HT-29 (cell line): ENCODE measurements around the gene DEPDC1B. TPM values are rescaled to one million over a fixed set of nuclear protein-coding genes. Genes with fewer than 3 reads are reported as not detected.
A peak's percentile ranks its signal among the peaks of the same experiment; 100 is the strongest.
"Not testable (repeated sequence)": the region's sequence is repeated elsewhere in the genome, so short reads cannot be mapped to it uniquely, and the experiment has no call there.

Experiments used
- DNase-seq: peaks from one replicate; pipeline ENCODE4 v3.0.0-alpha.2; 2015; ENCODE audit warnings: low spot score
- total RNA-seq: library from RNA; depleted of rRNA; stranded (reverse); fragments of >200 nt; shearing (Covaris generic); gene quantifications from 2 replicates; pipeline ENCODE4 v1.2.3, GENCODE V29; 2014; rRNA removed

The DEPDC1B gene
- total RNA-seq, 1 experiment from 2014 or later, result 20.5 TPM

DNA sequence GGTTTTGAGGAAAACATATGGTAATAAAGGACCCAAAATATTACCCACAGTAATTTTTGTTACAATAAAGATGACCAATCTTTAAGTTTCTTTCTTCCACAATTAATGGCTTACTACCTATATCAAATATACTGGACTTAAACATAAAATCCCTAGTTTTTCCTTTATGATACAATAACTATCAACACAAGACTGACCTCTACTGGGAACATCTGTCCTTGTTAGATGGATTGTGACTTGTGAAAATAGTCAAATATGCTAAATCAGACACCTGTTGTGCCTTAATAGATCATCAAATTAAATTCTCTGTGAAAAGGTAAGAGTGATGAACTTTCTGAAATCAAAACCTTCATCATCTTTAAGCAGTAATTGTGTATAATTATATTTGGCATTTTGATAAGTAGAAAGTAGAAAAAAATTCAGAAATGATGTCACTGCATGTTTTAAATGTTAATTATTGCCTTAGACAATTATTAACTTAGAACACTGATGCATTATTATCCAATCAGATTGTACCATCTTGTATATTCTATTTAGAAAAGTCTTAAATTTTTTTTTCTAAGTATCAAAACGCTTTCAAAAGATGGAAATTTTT is 113.6 kb downstream of the DEPDC1B start:
- DNase-seq, result peak; percentile 65

DNA sequence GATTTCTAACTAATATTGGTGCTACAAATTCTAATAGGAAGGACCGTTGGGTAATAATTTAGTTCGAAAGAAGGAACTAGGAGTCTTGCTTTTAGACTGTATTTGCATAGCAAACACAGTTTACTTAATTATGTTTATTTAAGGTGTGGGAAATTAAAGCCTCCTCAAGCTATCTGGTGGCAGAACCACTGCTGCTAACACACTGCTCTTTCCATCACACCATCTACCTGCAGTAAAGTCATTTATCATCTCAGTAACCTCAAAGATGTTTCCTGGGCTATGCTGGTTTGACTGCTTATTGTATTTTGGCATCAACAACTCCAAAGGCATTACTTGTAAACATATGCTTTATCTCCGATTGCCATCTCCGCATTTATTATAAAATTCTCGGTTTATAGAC is 114.3 kb downstream of the DEPDC1B start:
- DNase-seq, result no peak

DNA sequence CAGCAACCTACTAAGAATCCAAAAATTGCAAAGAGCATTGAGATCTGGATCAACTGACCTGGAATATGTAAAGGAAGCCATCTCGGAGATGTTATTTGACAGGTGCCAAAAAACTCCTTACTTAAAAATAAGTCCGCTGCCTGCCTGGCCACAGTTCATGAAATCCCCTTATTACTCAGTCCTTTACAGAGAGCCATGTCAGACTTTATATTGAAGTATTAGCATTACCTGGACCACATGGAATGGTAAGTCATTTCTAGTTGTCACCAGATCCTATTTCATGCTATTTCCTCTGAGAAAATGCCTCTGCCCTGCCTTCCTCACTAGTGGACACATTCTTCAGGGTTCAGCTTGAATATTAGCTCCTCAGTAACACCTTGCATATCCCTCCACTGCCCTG is 115.7 kb downstream of the DEPDC1B start:
- DNase-seq, result no peak

DNA sequence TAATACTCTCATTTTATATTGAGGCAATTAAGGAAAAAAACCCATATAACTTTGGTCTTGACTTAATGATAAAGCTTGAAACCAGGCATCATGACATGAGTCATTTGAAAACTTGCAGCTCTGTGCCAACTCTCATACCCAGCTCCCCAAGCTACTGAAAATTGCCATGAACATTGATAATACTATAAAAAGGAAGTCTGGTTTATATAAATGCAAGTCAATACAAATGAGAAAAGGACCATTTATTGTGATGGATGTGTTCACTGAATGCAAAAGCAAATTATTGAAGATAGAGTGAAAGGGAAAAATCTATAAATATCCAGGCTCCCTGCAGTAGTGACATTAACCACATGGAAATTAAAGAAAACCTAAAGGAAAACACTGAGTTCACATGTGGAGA is 116.3 kb downstream of the DEPDC1B start:
- DNase-seq, result no peak

DNA sequence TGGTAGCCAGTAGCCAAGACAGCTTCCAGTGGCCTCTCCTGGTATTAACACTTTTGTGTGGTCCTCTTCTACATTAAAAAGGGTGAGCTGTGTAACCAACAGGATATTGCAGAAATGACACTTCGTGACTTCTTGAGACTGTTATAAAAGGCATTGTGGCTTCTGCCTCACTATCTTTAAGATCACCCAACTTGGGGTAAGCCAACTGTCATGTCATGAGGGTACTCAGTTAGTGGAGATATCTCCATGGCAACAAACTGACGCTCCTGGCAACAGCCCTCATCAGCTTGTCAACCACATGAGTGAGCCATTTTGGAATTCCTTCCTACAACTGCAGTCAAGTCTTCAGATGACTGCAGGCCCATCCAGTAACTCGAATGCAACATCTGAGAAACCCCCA is 121.7 kb downstream of the DEPDC1B start:
- DNase-seq, result no peak

DNA sequence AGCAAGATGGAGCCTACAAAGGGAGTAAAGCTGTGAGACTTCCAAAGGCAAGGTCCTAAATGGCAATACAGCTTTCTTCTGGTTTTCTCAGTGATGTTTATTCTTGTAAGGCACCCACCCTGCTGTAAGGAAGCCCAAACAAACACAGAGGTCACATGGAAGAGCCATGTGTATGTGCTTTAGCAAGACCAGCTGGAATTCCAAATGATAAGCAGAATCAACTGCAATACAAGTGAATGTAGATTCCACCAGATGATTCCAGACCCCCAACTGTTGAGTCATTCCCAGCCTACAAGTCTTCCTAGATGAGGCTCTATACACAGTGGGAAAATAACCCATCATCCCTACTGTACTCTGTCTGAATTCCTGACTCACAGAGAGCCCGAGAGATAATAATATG is 122.8 kb downstream of the DEPDC1B start:
- DNase-seq, result no peak

DNA sequence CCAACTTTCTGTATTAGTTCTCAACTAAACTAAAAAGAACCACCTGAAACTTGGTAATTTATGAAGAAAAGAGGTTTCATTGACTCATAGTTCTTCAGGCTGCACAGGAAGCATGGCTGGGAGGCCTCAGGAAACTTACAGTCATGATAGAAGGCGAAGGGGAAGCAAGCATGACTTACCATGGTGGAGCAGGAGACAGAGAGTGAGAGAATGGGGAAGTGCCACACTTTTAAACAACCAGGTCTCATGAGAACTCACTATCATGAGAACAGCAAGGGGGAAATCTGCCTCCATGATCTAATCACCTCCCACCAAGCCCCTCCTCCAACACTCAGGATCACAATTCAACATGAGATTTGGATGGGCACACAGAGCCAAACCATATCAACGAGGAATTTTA is 123.5 kb downstream of the DEPDC1B start:
- no peak for DNase-seq

DNA sequence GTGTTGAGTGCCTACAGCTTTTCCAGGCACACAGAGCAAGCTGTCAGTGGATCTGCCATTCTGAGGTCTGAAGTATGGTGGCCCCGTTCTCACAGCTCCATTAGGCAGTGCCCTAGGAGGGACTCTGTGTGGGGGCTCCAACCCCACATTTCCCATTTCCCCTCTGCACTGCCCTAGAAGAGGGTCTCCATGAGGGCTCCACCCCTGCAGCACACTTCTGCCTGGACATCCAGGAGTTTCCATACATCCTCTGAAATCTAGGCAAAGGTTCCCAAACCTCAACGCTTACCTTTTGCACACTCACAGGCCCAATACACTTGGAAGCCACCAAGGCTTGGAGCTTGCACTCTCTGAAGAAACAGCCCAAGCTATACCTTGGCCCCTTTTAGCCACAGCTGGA is 131.3 kb downstream of the DEPDC1B start:
- DNase-seq, result no peak

DNA sequence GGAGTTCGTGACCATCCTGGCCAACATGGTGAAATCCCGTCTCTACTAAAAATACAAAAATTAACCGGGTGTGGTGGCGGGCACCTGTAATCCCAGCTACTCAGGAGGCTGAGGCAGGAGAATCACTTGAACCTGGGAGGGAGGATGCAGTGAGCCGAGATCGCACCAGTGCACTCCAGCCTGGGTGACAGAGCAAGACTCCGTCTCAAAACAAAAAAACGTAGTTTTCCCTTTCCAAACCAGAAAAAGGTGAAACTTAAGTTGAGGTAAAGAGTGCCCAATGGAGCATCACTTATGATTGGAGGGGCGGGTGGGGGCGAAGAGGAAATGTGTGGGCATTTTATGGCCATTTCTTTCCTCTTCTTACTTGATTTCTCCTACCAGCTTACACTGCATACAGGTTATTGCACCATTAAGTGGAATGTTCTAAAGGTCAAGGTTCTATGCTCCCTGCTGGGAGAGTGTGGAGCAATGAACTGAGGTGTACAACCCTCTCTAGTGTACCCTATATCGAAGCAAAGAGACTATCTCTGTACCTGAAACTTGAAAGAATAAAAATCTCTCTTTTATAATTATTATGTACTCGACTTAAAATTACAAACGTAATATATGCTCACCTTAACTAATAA is 136.2 kb downstream of the DEPDC1B start:
- no peak for DNase-seq

DNA sequence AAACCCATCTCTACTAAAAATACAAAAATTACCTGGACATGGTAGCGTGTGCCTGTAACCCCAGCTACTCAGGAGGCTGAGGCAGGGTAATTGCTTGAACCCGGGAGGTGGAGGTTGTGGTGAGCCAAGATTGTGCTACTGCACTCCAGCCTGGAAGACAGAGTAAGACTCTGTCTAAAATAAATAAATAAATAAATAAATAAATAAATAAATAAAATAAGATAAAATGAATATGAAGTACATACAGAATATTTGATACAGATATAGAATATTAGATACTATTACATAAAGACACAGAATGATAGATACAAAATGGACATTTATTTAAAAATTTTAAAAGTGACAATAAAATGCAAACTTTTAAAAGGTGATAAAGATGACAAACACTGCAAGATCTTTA is 146.7 kb downstream of the DEPDC1B start:
- not testable (repeated sequence) for DNase-seq

DNA sequence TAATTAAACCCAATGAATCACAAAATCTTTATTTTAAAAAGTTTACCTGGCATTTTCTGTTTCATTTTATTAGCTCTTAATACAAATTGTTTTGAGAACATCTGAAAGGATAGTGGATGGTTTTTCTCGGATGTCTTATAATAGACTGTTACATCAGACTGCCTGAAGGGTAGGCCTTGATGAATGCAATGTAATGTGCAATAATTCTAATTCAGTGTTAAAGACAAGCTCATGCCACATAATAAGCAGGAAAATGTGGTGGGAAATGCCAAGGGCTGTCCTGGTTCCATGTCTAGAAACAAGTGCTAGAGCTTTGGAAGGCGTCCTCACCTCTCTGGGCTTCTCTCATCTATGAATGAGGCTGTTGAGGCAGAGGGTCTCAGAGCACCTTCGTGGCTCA is 148.1 kb downstream of the DEPDC1B start:
- DNase-seq, result no peak

DNA sequence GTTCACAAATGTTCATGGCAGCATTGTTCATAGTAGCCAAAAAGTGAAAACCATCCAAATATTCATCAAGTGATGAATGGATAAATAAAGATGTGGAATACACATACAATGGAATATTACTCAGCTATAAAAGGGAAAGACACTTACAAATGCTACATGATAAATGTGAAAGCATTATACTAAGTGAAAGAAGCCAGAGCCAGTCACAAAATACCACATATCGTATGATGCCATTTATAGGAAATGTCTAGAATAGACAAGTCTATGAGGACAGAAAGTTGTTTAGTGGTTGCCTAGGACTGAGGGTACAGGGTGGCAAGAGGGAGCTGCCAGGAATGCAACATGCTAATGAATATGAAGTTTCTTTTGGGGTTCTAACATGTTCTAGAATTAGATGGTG is 148.7 kb downstream of the DEPDC1B start:
- no peak for DNase-seq

DNA sequence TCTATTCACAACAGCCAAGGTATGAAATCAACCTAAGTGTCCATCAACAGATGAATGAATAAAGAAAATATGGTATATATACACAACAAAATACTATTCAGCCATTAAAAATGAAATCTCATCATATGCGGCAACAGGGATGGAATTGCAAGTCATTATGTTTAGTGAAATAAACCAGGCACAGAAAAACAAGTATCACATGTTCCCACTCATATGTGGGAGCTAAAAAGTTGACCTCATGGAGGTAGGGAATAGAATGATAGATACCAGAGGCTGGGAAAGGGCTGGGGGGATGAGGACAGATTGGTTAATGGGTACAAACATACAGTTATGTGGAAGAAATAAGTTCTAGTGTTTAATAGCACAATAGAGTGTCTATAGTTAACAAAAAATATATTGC is 149.7 kb downstream of the DEPDC1B start:
- no peak for DNase-seq

DNA sequence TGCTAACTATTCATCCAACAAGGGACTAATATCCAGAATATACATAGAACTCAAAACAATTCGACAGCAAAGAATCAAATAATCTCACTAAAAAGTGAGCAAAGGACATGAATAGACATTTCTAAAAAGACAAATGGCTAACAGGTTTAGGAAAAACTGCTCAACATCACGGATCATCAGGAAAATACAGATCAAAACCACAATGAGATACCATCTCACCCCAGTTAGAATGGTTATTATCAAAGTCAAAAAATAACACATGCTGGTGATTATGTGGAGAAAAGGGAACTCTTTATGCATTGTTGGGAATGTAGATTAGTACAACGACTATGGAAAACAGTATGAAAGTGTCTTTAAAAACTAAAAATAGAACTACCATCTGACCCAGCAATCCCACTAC is 150.1 kb downstream of the DEPDC1B start:
- no peak for DNase-seq

Other genes with a start within 250 kb of the DEPDC1B start
- 4.4 and 6.4 TPM in 2 replicates for gene ELOVL7, start 144.1 kb upstream of the DEPDC1B start, total RNA-seq
- gene ERCC8, start 244.9 kb upstream of the DEPDC1B start, total RNA-seq, result 4.3 and 12.4 TPM in 2 replicates
- gene NDUFAF2, start 245.0 kb upstream of the DEPDC1B start, total RNA-seq, result 18.4 and 26.0 TPM in 2 replicates